ENCODE measurements around the gene MICAL1. TPM values are rescaled to one million over a fixed set of nuclear protein-coding genes. Genes with fewer than 3 reads are reported as not detected.

Gene MICAL1
- total and polyA plus RNA-seq, 2 of the 8 experiments (the other 6 are each of a cell fraction or from before 2014, with no cell fraction given): 42.5 to 55.4 TPM

DNA sequence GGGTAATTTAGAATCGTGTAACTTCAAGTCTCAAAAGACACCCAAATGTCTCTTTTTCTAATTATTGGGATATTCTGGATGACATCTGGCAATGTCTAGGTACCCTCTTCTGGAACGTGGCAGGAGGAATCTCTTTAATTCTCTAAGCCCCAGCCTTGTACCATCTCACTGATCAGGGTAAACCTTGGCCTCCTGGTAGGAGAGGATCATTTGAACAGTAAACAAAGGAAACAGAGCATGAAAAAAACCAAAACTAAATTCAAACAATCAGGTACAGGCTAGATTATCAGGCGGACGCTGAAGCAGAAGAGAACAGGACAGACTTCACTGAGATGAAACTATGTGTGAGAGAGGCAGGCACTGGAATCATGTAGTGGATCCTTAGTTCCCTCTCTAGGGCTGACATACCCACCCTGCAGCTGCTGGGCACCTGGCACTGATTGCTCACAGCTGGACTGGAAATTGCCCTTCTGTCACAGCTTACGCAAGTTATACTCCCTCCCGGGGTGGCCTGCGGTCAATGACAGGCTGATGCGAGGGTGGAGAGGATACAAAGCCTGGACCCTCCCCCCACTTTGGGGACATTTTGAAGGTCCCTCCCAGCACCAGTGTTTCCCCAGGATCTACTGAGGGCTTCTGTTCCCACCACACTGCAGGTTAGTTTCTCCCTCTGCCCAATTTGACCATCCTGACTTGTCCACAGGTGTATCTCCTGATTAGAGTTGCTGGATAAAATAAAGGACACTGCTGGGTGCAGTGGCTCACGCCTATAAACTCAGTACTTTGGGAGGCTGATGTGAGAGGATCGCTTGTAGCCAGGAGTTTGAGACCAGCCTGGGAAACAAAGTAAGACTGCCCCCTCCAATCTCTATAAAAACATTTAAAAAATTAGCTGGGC, 48.0 kb upstream of the MICAL1 start (continued):
- TF ChIP-seq, protein P1, sequence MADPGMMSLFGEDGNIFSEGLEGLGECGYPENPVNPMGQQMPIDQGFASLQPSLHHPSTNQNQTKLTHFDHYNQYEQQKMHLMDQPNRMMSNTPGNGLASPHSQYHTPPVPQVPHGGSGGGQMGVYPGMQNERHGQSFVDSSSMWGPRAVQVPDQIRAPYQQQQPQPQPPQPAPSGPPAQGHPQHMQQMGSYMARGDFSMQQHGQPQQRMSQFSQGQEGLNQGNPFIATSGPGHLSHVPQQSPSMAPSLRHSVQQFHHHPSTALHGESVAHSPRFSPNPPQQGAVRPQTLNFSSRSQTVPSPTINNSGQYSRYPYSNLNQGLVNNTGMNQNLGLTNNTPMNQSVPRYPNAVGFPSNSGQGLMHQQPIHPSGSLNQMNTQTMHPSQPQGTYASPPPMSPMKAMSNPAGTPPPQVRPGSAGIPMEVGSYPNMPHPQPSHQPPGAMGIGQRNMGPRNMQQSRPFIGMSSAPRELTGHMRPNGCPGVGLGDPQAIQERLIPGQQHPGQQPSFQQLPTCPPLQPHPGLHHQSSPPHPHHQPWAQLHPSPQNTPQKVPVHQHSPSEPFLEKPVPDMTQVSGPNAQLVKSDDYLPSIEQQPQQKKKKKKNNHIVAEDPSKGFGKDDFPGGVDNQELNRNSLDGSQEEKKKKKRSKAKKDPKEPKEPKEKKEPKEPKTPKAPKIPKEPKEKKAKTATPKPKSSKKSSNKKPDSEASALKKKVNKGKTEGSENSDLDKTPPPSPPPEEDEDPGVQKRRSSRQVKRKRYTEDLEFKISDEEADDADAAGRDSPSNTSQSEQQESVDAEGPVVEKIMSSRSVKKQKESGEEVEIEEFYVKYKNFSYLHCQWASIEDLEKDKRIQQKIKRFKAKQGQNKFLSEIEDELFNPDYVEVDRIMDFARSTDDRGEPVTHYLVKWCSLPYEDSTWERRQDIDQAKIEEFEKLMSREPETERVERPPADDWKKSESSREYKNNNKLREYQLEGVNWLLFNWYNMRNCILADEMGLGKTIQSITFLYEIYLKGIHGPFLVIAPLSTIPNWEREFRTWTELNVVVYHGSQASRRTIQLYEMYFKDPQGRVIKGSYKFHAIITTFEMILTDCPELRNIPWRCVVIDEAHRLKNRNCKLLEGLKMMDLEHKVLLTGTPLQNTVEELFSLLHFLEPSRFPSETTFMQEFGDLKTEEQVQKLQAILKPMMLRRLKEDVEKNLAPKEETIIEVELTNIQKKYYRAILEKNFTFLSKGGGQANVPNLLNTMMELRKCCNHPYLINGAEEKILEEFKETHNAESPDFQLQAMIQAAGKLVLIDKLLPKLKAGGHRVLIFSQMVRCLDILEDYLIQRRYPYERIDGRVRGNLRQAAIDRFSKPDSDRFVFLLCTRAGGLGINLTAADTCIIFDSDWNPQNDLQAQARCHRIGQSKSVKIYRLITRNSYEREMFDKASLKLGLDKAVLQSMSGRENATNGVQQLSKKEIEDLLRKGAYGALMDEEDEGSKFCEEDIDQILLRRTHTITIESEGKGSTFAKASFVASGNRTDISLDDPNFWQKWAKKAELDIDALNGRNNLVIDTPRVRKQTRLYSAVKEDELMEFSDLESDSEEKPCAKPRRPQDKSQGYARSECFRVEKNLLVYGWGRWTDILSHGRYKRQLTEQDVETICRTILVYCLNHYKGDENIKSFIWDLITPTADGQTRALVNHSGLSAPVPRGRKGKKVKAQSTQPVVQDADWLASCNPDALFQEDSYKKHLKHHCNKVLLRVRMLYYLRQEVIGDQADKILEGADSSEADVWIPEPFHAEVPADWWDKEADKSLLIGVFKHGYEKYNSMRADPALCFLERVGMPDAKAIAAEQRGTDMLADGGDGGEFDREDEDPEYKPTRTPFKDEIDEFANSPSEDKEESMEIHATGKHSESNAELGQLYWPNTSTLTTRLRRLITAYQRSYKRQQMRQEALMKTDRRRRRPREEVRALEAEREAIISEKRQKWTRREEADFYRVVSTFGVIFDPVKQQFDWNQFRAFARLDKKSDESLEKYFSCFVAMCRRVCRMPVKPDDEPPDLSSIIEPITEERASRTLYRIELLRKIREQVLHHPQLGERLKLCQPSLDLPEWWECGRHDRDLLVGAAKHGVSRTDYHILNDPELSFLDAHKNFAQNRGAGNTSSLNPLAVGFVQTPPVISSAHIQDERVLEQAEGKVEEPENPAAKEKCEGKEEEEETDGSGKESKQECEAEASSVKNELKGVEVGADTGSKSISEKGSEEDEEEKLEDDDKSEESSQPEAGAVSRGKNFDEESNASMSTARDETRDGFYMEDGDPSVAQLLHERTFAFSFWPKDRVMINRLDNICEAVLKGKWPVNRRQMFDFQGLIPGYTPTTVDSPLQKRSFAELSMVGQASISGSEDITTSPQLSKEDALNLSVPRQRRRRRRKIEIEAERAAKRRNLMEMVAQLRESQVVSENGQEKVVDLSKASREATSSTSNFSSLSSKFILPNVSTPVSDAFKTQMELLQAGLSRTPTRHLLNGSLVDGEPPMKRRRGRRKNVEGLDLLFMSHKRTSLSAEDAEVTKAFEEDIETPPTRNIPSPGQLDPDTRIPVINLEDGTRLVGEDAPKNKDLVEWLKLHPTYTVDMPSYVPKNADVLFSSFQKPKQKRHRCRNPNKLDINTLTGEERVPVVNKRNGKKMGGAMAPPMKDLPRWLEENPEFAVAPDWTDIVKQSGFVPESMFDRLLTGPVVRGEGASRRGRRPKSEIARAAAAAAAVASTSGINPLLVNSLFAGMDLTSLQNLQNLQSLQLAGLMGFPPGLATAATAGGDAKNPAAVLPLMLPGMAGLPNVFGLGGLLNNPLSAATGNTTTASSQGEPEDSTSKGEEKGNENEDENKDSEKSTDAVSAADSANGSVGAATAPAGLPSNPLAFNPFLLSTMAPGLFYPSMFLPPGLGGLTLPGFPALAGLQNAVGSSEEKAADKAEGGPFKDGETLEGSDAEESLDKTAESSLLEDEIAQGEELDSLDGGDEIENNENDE (IDR thresholded peaks at IDR 0.05; ENCODE audit: insufficient replicate concordance, low read length): no peak
- no peak for TF ChIP-seq POLR2A (IDR thresholded peaks at IDR 0.05; ENCODE audit: control extremely low read depth in 1 of 2, low read depth in 2 of 2, low read length in 2 of 2)
- no peak for TF ChIP-seq CTBP2 (IDR thresholded peaks at IDR 0.05; ENCODE audit: borderline replicate concordance, insufficient read depth, insufficient read length, low read length)
- TF ChIP-seq RAD21 (IDR thresholded peaks at IDR 0.05 in 1 of 2, conservative IDR thresholded peaks at IDR 0.05 in 1 of 2; ENCODE audit: low read depth in 2 of 2, low read length in 2 of 2): no peak
- no peak for TF ChIP-seq TCF12 (IDR thresholded peaks at IDR 0.05; ENCODE audit: low read depth, low read length)
- no peak for TF ChIP-seq SIN3A (conservative IDR thresholded peaks at IDR 0.05 in 1 of 2, IDR thresholded peaks at IDR 0.05 in 1 of 2; ENCODE audit: low read depth in 1 of 2, low read length in 2 of 2)
- no peak for TF ChIP-seq CBX5 (IDR thresholded peaks at IDR 0.05; ENCODE audit: low read depth, low read length)
- TF ChIP-seq, protein P2, sequence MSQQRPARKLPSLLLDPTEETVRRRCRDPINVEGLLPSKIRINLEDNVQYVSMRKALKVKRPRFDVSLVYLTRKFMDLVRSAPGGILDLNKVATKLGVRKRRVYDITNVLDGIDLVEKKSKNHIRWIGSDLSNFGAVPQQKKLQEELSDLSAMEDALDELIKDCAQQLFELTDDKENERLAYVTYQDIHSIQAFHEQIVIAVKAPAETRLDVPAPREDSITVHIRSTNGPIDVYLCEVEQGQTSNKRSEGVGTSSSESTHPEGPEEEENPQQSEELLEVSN (IDR thresholded peaks at IDR 0.05): no peak

Data from H1 (cell line).